SK-N-SH (cell line): Measurements from ENCODE around the gene MARCHF10.

Source experiments
- CTCF ChIP-seq: fragments of 200-600 bp; sonication (generic); IDR thresholded peaks from 2 replicates; pipeline ENCODE4 v1.6.1; 2017; ENCODE audit warnings: antibody characterized with exemption, mild to moderate bottlenecking, moderate library complexity
- ELF1 ChIP-seq: IDR thresholded peaks from 2 replicates; pipeline ENCODE4 v1.4.0; 2012
- EP300 ChIP-seq, 2 experiments: IDR thresholded peaks; 2 replicates each; pipeline versions ENCODE4 v1.4.0 to v1.6.1; 2012; ENCODE audit warnings: borderline replicate concordance in 1 of 2, low read depth in 1 of 2, low read length in 1 of 2
- EZH2phosphoT487 ChIP-seq: fragments of 200-600 bp; sonication (generic); IDR thresholded peaks from 2 replicates; pipeline ENCODE4 v1.6.1; 2017; ENCODE audit warnings: low read depth, mixed run types, mild to moderate bottlenecking, antibody characterized with exemption, moderate library complexity, borderline replicate concordance
- FOXJ3 ChIP-seq: sonication (generic); formaldehyde crosslinking; IDR thresholded peaks from 2 replicates; pipeline ENCODE4 v1.5.1; 2020; ENCODE audit warnings: mild to moderate bottlenecking, missing genetic modification reagents
- FOXM1 ChIP-seq: IDR thresholded peaks from 2 replicates; pipeline ENCODE4 v1.4.0; 2012; ENCODE audit warnings: low read depth, mild to moderate bottlenecking
- MAX ChIP-seq: IDR thresholded peaks from 2 replicates; pipeline ENCODE4 v1.4.0; 2012; ENCODE audit warnings: low read depth
- NFIC ChIP-seq: IDR thresholded peaks from 2 replicates; pipeline ENCODE4 v1.4.0; 2012; ENCODE audit warnings: borderline replicate concordance
- POLR2AphosphoS5 ChIP-seq: IDR thresholded peaks from 2 replicates; pipeline ENCODE4 v1.6.1; 2012; ENCODE audit warnings: low read depth, low read length
- RAD21 ChIP-seq: IDR thresholded peaks from 2 replicates; pipeline ENCODE4 v1.6.1; 2012; ENCODE audit warnings: mild to moderate bottlenecking, low read length
- REST ChIP-seq: IDR thresholded peaks from 2 replicates; pipeline ENCODE4 v1.6.1; 2012; ENCODE audit warnings: mild to moderate bottlenecking, low read depth, low read length, moderate library complexity
- RFX5 ChIP-seq: IDR thresholded peaks from 2 replicates; pipeline ENCODE4 v1.6.1; 2012; ENCODE audit warnings: mild to moderate bottlenecking, improper control_type of control experiment, low read length
- TAF1 ChIP-seq: IDR thresholded peaks from 2 replicates; pipeline ENCODE4 v1.6.1; 2012; ENCODE audit warnings: low read depth, mild to moderate bottlenecking, low read length, moderate library complexity, borderline replicate concordance
- ZBTB33 ChIP-seq: IDR thresholded peaks from 2 replicates; pipeline ENCODE4 v1.4.0; 2012; ENCODE audit warnings: low read depth, borderline replicate concordance

GRCh38 chr17:62826956-62827355, 18.8 kb upstream of the MARCHF10 start:
- no peak for TF ChIP-seq CTCF
- TF ChIP-seq RAD21, result no peak
- TF ChIP-seq POLR2AphosphoS5, result no peak
- no peak for TF ChIP-seq EP300 (IDR thresholded peaks at IDR 0.05; ENCODE audit: borderline replicate concordance in 1 of 2, low read depth in 1 of 2, low read length in 1 of 2)
- no peak for TF ChIP-seq EZH2phosphoT487
- TF ChIP-seq TAF1, result no peak
- no peak for TF ChIP-seq ZBTB33
- no peak for TF ChIP-seq ELF1
- TF ChIP-seq MAX, result no peak
- no peak for TF ChIP-seq NFIC
- no peak for TF ChIP-seq FOXJ3 (CRISPR knock-in tag)
- TF ChIP-seq REST, result no peak
- TF ChIP-seq RFX5, result no peak
- no peak for TF ChIP-seq FOXM1
